GM12874 (cell line): ENCODE measurements around the gene C2.

Experiments used
- CTCF ChIP-seq: IDR thresholded peaks from 2 replicates; pipeline ENCODE4 v1.5.1; 2011; ENCODE audit warnings: low read depth, mild to moderate bottlenecking, control low read depth, low read length, moderate library complexity; ENCODE audit not compliant: insufficient read depth

C2 gene

DNA sequence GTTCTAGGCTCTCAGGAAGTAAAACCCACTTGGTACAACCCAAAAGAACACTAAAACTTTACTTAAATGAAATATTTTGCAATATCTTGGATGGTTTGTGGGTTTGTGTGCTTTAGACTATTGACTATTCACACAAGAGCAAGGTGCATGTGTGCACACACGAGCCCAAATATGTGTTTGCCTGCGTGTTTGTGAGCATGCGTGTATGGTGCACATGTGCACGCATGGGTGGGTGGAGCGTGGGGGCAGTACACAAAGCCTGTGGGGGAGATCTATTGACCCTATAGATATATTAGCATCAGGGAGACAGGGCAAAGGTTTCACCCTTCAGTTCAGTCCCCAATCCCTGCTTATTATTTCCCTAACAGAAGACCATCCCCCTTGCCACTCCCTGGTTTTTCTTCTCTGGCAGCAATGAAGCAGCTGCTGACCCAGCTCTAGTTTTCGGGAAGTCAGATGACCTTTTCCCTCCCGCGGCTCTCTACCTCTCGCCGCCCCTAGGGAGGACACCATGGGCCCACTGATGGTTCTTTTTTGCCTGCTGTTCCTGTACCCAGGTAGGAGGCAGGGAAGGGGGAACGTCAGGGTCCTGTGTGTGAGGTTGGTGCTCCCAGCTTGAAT, at the start of gene C2:
Gene C2, plus strand, starts transcription at position 476 of the 621 bp plus-strand sequence. Its CDS starts 36 bp downstream, at position 512.
- no peak for TF ChIP-seq CTCF

DNA sequence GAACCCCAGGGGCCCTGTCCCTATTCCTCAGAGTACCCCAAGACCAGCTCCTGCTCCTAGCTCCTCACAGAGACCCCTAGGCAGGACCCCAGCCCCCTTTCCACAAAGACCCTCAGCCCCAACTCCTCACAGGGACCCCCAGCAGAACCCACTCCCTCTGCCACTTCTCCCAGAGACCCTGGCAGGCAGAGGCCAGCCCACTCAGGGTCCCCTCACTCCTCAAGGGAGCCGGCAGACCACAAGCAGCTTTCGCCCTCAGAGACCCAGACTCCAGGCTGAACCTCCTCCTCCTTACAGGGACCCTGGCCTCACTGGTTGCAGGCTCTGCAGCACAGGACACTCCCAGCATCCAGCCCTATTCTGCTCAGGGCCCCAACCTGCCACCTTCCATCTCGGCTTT, 49.3 kb upstream of the C2 start:
- no peak for TF ChIP-seq CTCF

DNA sequence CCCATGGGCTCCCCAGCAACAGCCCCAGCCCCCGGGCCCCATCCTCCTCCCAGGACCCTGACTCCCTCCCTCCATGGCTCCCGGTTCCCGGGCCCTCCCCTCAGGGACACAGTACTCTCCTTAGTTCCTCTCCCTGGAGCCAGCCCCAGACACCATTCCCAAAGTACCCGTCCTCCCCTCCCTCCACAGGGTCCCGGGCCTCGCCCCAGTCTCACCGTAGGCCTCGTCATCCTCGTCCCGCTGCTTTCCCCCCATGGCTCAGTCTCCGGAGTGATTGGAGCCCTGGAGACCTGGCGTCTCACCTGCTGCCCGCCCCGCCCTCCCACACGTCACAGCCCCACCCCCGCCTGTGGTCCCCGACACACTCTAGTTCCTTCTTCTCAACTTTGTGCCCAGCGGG, 48.8 kb upstream of the C2 start, which contains the start of gene SLC44A4:
Gene SLC44A4, minus strand, starts transcription at position 272 of the 400 bp plus-strand sequence. Its CDS starts 17 bp downstream, at position 255.
- no peak for TF ChIP-seq CTCF

DNA sequence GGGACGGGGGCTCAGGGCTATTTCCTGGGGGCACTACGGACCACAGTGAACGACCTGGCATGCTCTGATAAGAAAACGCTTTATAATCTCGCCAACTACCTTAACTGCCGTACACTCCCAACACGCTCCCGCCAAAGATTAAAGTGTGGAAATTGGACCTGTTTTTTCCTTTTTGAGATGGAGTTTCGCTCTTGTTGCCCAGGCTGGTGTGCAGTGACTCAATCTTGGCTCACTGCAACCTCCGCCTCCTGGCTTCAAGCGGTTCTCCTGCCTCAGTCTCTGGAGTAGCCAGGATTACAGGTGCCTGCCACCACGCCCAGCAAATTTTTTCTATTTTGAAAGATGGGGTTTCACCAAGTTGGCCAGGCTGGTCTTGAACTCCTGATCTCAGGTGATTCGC, 48.4 kb upstream of the C2 start:
- no peak for TF ChIP-seq CTCF

DNA sequence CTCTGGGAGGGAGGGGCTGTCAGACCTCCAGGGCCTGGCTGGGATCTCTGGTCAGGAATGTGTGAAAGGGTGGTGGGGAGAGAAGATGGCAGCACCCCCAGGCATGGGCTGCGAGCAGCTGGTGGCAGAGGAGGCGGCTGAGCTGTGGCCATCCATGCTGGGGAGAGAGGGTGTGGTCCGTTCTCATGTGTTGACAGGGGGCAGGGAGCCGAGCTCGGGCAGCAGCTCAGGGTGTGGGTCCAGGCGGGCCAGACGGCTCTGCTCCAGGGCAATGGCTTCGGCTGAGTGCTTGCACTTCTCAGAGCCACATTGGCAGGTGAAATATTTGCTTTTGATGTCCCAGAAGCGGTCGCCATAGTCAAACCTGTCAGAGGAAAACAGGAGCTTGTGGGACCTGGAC, 47.6 kb upstream of the C2 start:
- TF ChIP-seq CTCF = no peak

GRCh38 chr6:31880616-31881015, 46.9 kb upstream of the C2 start:
- no peak for TF ChIP-seq CTCF

DNA sequence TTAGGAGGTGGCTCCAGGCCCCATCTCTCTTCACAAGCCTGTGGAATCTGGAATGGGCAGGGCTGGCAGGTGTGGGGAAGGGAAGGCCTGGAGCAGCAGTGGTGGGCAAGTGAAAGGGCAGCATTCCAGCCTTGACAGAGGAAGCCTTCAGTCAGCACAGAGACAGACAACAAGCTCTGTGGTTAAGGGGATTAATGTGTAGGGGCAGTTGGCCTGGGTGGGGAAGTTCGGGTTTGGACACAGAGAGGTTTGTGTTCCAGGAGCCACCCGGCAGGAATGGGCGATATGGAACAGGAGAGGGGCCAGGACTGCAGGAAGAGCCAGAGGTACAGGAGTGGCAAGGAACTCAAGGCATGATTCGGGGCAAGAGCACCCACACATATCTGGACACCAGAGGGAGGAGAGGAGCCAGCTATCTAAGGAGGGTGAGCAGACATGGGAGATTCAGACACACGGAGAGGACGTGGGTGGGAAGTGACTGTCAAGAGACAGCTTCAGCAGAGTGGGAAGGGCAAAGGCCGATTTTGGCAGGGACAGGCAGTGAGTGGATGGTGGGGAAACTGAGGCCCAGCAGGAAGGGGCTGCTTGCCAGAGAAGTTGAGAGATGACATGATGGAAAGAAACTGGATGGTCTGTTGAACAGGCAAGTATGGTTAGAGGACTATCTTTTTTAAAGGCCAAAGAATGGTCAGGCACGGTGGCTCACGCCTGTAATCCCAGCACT, 46.2 kb upstream of the C2 start:
- TF ChIP-seq CTCF = no peak
